GM13977 (cell line): ENCODE results near the gene FSTL4.

Source experiments
- DNase-seq: peaks from one replicate; pipeline ENCODE4 v3.0.0; 2012; ENCODE audit warnings: low spot score
- CTCF ChIP-seq: IDR thresholded peaks from 2 replicates; pipeline ENCODE4 v1.5.1; 2012; ENCODE audit warnings: mild to moderate bottlenecking, control low read depth; ENCODE audit not compliant: insufficient read depth; ENCODE audit errors: extremely low read depth, missing control alignments
- in situ Hi-C: fragments of 300-500 bp; cut with MboI; formaldehyde crosslinking; loops from one replicate; pipeline ENCODE4 v1.12.0; 2022; ENCODE audit warnings: low sequenced_read_pairs, low pct_unique_long_range_greater_than_20kb, mixed read lengths, inconsistent platforms; ENCODE audit not compliant: unreplicated experiment

FSTL4 gene

DNA sequence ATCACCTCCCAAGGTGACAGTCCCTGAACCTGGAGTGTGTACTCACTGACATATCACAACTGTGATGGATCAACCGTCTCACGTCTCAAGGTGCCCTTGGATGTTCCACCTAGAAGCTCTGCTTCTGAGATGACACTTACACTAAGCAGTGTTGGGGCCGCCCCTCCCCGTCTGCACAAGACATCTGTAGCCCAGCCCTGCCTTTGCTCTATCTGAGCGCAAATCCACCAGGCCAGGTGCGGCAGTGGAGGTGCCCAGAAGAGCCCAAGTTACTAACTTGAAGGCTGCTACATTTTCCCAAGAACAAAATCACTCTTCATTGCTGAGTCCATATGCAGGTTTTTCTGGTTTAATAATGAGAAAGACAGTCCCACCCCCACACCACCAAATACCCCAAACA, 148.3 kb downstream of the FSTL4 start:
- no peak for DNase-seq
- in situ Hi-C loops, result no loop called here
- TF ChIP-seq CTCF, result no peak

DNA sequence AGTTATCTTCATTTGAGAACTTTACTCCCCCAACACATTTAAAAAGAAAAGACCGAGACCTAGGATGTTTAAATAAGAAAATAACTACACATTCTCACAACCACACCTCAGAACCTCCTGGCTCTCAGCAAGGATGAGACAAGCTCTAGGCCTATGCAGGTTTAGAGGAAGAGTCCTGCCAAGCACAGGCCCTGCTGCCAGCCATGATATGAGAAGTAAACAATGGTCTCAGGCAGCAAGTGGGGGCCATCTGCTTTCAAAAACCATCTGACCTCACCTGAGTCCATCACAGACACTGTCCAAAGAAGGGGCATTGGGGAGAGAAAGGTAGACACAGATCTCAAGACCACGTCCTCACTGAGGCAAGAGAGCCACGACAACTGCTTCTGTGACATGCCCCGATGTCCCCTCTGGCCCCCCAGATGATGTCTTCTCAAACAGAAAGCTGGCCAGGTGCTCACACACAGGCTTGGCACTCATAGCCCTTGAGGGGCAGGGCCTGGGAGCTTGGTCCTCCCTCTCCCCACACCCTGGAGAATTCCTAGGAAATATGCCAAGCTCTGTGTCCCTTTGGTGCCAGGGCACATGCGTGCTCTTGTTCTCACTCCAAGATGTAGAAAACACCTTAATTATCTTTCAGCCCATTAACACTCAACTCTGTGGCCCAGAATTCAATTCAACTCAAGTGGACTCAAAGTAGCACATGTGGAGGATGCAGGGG, 150.4 kb downstream of the FSTL4 start:
- TF ChIP-seq CTCF, result no peak
- in situ Hi-C loops, result no loop called here
- no peak for DNase-seq

DNA sequence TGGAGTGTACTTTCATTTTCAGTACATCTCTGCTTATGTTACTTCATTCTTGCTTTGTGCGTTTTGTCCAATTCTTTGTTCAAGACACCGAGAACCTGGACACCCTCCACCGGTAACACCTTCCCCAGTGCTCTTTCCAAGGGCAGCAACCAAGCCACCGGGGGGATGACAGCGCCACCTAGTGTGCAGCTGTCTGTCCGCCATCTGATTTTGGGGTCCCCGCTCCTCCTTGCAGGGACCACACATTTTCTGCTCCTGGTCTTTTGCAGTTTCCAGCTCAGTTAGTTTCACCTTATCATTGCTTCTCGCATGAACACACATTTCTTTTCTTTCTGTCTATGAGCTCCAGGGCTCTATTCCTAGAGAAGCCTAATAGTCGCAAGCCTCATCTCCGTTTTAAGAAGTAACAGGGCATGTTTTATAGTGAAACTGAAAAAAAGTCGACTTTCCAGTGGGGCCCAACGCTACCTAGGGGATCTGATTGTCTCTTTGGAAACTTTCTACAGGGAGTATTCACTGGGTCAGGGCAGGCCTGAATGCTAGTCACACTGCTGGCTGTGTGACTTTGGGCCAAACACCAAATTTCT, 152.1 kb downstream of the FSTL4 start:
- peak; percentile 81 for TF ChIP-seq CTCF
- DNase-seq, result peak; percentile 60
- in situ Hi-C loops, result no loop called here

GRCh38 chr5:133459474-133460160, 152.7 kb downstream of the FSTL4 start:
- DNase-seq, result no peak
- in situ Hi-C loops, result no loop called here
- no peak for TF ChIP-seq CTCF

DNA sequence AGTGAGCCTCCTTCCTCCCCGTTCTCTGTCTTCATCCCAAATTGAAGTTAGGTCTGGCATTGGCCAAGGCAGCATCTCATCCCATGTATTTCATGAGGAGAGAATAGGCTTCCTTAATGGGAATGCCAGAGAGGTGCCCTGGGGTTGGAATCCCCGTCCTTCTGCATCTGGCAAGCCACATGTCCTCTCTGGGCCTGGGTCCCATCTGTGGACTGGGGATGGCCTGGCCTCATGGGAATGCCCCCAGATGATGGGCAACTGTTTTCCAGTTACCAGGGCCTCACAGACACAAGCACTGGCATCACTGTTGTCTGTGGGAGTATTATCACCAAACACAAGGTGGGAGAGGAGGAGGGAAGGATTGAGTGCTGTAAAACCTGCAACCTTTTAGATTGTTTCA, 153.9 kb downstream of the FSTL4 start:
- TF ChIP-seq CTCF, result no peak
- DNase-seq, result no peak
- in situ Hi-C loops, result no loop called here

DNA sequence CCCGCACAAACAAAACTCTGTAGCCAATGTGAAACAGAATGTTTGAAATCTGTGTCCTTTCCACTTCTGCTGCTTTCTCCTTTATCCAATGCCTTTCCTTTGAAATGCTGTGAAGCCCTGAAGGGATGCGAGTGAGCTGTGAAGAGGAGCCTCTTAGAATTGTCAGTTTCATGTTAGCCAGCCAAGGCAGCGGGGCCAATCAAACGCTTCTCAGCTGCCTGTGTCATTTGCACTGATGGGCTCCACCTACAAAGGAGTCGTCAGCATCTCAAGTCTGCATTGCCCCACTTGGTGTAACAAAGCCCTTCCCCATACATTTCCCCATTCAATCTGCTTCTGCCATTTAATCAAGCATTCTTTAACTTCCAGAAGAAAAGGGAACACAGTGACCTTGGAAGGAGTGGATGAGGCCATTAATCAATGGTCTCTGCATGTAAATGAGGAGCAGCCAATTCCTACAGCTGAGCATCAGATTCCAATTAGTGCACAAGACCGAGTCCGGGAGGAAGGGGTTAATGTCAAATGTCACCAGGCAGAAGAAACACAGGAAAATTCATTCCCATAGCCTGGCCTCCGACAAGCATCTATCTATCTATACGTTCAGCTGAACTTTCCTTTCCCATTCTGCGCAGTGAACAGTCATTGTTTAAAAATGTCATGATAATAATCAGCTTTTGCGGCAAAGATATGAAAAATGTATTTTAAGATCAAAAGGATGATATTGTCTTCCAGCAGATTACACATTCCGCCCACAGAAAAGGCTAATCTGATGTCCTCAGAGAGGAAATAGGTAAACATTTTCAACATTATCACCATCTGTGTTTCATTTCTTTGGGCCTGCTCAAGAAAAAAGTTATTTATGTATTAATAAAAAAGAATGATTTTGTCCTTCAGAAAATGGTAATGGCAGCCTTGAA, 154.6 kb downstream of the FSTL4 start:
- DNase-seq, result no peak
- TF ChIP-seq CTCF, result no peak
- in situ Hi-C loops, result no loop called here
